PFSK-1 (cell line): ENCODE measurements around the gene OTUD5.

Experiments used
- FOXP2 ChIP-seq: optimal IDR thresholded peaks from 2 replicates; pipeline ENCODE3; 2011; ENCODE audit warnings: borderline replicate concordance, control low read depth, inconsistent platforms; ENCODE audit not compliant: insufficient read depth; ENCODE audit errors: extremely low read length, extremely low read depth
- POLR2AphosphoS5 ChIP-seq: IDR thresholded peaks from 2 replicates; pipeline ENCODE4 v1.6.1; 2012; ENCODE audit warnings: low read depth, mild to moderate bottlenecking, control low read depth, low read length, moderate library complexity
- SIN3A ChIP-seq: IDR thresholded peaks from 2 replicates; pipeline ENCODE4 v1.6.1; 2012; ENCODE audit warnings: mild to moderate bottlenecking, low read length, moderate library complexity, borderline replicate concordance; ENCODE audit not compliant: insufficient read depth
- TAF1 ChIP-seq: IDR thresholded peaks from 2 replicates; pipeline ENCODE4 v1.6.1; 2012; ENCODE audit warnings: low read length, control low read depth, borderline replicate concordance; ENCODE audit not compliant: insufficient read depth
- TF ChIP-seq, protein P1 (sequence below), 2 experiments: IDR thresholded peaks; 2 replicates each; pipeline versions ENCODE4 v1.6.1 to v1.8.0; 2011 to 2012; ENCODE audit warnings: low read depth in 2 of 2, low read length in 2 of 2, control low read depth in 1 of 2, inconsistent platforms in 1 of 2, mild to moderate bottlenecking in 1 of 2, moderate library complexity in 1 of 2; ENCODE audit not compliant: insufficient read depth in 1 of 2

Gene OTUD5

GRCh38 chrX:48938721-48939425 lies 18.5 kb downstream of the OTUD5 start:
- no peak for TF ChIP-seq POLR2AphosphoS5
- TF ChIP-seq TAF1 = no peak
- TF ChIP-seq FOXP2 = no peak
- TF ChIP-seq SIN3A = no peak
- TF ChIP-seq, protein P1, sequence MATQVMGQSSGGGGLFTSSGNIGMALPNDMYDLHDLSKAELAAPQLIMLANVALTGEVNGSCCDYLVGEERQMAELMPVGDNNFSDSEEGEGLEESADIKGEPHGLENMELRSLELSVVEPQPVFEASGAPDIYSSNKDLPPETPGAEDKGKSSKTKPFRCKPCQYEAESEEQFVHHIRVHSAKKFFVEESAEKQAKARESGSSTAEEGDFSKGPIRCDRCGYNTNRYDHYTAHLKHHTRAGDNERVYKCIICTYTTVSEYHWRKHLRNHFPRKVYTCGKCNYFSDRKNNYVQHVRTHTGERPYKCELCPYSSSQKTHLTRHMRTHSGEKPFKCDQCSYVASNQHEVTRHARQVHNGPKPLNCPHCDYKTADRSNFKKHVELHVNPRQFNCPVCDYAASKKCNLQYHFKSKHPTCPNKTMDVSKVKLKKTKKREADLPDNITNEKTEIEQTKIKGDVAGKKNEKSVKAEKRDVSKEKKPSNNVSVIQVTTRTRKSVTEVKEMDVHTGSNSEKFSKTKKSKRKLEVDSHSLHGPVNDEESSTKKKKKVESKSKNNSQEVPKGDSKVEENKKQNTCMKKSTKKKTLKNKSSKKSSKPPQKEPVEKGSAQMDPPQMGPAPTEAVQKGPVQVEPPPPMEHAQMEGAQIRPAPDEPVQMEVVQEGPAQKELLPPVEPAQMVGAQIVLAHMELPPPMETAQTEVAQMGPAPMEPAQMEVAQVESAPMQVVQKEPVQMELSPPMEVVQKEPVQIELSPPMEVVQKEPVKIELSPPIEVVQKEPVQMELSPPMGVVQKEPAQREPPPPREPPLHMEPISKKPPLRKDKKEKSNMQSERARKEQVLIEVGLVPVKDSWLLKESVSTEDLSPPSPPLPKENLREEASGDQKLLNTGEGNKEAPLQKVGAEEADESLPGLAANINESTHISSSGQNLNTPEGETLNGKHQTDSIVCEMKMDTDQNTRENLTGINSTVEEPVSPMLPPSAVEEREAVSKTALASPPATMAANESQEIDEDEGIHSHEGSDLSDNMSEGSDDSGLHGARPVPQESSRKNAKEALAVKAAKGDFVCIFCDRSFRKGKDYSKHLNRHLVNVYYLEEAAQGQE (IDR thresholded peaks at IDR 0.05; ENCODE audit: insufficient read depth in 1 of 2, low read depth in 2 of 2, low read length in 2 of 2) = no peak

DNA sequence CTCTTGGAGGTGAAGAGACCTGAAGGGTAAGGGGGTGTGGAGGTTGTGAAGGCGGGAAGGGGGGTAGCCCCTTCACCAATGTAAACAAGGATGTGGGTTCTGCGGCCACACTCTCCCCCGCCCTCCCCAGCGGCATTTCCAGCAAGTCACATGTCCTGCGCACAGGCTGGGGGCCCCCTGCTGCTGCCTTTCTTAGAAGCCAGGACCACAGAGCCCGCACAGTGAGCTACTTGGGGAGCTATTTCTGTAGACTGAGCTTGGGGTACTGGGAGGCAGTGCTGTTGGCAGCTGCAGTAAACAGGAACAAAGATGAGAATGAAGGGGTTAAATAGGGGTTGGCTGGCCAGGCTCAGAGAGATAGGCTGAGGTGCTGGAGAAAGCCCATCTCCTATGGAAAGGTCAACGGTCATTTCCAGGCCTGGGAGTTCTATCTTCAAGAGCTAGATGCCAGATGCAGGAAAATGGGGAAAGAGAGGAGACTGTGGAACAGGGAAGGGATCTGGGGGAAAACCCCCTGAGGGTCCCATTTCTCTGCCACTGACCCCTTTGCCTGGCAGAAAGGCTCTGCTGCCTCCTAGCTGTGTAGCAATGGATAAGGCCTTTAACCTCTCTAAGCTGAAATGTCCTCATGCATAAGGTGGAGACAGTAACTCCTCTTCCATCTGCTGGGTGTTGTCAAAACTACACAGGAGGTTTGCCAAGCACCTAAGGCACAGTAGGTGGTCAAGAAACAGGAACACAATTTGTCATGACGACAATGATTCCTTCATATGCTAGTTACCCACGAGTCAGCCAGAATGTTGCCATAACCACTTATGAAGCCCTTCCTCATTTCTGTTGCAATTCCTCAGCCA lies 20.1 kb downstream of the OTUD5 start:
- TF ChIP-seq, protein P1 (IDR thresholded peaks at IDR 0.05; ENCODE audit: insufficient read depth in 1 of 2, low read depth in 2 of 2, low read length in 2 of 2) = no peak
- TF ChIP-seq FOXP2 = peak; percentile 25

DNA sequence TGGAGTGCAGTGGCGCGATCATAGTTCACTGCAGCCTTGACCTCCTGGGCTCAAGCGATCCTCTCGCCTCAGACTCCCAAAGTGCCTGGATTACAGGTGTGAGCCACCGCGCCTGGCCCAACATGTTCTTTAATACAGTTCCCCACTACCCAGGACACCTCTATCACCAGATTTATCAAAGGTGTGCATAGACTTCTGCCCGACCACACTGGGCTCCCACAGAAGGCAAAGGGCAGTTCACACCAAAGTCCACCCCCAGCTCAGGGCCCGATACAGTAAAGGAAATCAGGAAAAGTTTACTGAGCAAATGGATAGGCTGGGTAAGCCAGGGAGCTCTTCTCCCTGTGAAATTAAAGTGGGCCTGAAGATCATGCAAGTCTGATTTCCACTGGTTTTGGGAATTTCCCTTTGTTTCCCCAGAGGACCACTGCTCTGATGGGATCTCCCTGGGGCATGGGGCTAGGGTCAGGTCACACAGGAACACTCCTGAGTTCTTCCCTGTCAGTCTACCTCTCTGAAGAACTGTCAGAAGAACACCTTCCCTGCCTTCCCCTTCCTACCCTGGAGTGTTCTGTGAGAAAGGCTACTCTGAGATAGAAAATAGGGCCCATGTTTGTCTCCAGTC lies 20.9 kb downstream of the OTUD5 start:
- TF ChIP-seq FOXP2 (no peak), SIN3A (no peak), POLR2AphosphoS5 (no peak), TAF1 (no peak)
- TF ChIP-seq, protein P1 (IDR thresholded peaks at IDR 0.05; ENCODE audit: insufficient read depth in 1 of 2, low read depth in 2 of 2, low read length in 2 of 2) = no peak

GRCh38 chrX:48935301-48935670 lies 22.1 kb downstream of the OTUD5 start:
- no peak for TF ChIP-seq TAF1
- TF ChIP-seq POLR2AphosphoS5 = no peak
- TF ChIP-seq SIN3A = no peak
- TF ChIP-seq FOXP2 = no peak
- TF ChIP-seq, protein P1 (IDR thresholded peaks at IDR 0.05; ENCODE audit: insufficient read depth in 1 of 2, low read depth in 2 of 2, low read length in 2 of 2) = no peak
